Right hindlimb (tissue), 1 donor: ENCODE data around the gene DOCK1.
"Not testable (repeated sequence)": the region's sequence is repeated elsewhere in the genome, so short reads cannot be mapped to it uniquely, and the experiment has no call there.

Experiments
- DNase-seq: peaks from one replicate; pipeline ENCODE4 v3.0.0-alpha.2; 2018

DOCK1 gene

GRCh38 chr10:126903656-126904360 lies 1.4 kb upstream of the DOCK1 start:
- DNase-seq: no peak

- no peak for DNase-seq
These were observed 761 bp upstream of the DOCK1 start for GRCh38 chr10:126904516-126904817.

GRCh38 chr10:126905776-126906703 lies 812 bp downstream of the DOCK1 start:
- DNase-seq: peak; percentile 59

GRCh38 chr10:126906704-126907422 lies 1.6 kb downstream of the DOCK1 start:
- DNase-seq: no peak

- DNase-seq: no peak
These were observed 2.3 kb downstream of the DOCK1 start for GRCh38 chr10:126907423-126907970.

- DNase-seq: no peak
These were observed 3.0 kb downstream of the DOCK1 start for GRCh38 chr10:126908225-126908624.

- DNase-seq: no peak
These were observed 3.5 kb downstream of the DOCK1 start for GRCh38 chr10:126908729-126909128.

- no peak for DNase-seq
These were observed 3.9 kb downstream of the DOCK1 start for GRCh38 chr10:126909147-126909546.

- no peak for DNase-seq
These were observed 5.0 kb downstream of the DOCK1 start for GRCh38 chr10:126910196-126910595.

- no peak for DNase-seq
These were observed 5.6 kb downstream of the DOCK1 start for GRCh38 chr10:126910798-126911197.

- no peak for DNase-seq
These were observed 6.1 kb downstream of the DOCK1 start for GRCh38 chr10:126911301-126911700.

GRCh38 chr10:126913316-126913715 lies 8.1 kb downstream of the DOCK1 start:
- no peak for DNase-seq

- DNase-seq: no peak
These were observed 9.3 kb downstream of the DOCK1 start for GRCh38 chr10:126914561-126914960.

- DNase-seq: not testable (repeated sequence)
These were observed 11.7 kb downstream of the DOCK1 start for GRCh38 chr10:126916952-126917351.

- no peak for DNase-seq
These were observed 12.1 kb downstream of the DOCK1 start for GRCh38 chr10:126917375-126917774.

- DNase-seq: no peak
These were observed 13.0 kb downstream of the DOCK1 start for GRCh38 chr10:126917975-126918908.

GRCh38 chr10:126919426-126919825 lies 14.2 kb downstream of the DOCK1 start:
- no peak for DNase-seq

- DNase-seq: no peak
These were observed 15.9 kb downstream of the DOCK1 start for GRCh38 chr10:126921162-126921561.

GRCh38 chr10:126921974-126922525 lies 16.8 kb downstream of the DOCK1 start:
- DNase-seq: no peak

GRCh38 chr10:126924180-126924914 lies 19.1 kb downstream of the DOCK1 start:
- peak; percentile 6 for DNase-seq

GRCh38 chr10:126924915-126925300 lies 19.7 kb downstream of the DOCK1 start:
- DNase-seq: no peak
